Trophoblast cell (in vitro differentiated cells and primary cell): ENCODE measurements around the gene POC1A.

Experiments
- DNase-seq, 2 donors: peaks; one replicate each; pipeline ENCODE4 v3.0.0-alpha.2; 2016
- H2AFZ ChIP-seq: 2 replicates; pipeline ENCODE4 v1.6.1; 2013; ENCODE audit warnings: low read length, moderate library complexity, mild to moderate bottlenecking; ENCODE audit not compliant: insufficient read depth, poor library complexity
- H2AK5ac ChIP-seq: 2 replicates; pipeline ENCODE4 v1.6.1; 2013; ENCODE audit warnings: mild to moderate bottlenecking, low read length
- H2BK120ac ChIP-seq: 2 replicates; pipeline ENCODE4 v1.6.1; 2013; ENCODE audit warnings: low read length, mild to moderate bottlenecking, moderate library complexity; ENCODE audit not compliant: insufficient read depth, poor library complexity
- H2BK12ac ChIP-seq: 2 replicates; pipeline ENCODE4 v1.6.1; 2013; ENCODE audit warnings: mild to moderate bottlenecking, low read length, moderate library complexity
- H2BK5ac ChIP-seq: 2 replicates; pipeline ENCODE4 v1.6.1; 2013; ENCODE audit warnings: low read length, low read depth, moderate library complexity, mild to moderate bottlenecking; ENCODE audit not compliant: poor library complexity
- H3K14ac ChIP-seq: 2 replicates; pipeline ENCODE4 v1.6.1; 2013; ENCODE audit warnings: mild to moderate bottlenecking, low read length
- H3K18ac ChIP-seq: 2 replicates; pipeline ENCODE4 v1.6.1; 2013; ENCODE audit warnings: mild to moderate bottlenecking, low read length
- H3K23ac ChIP-seq: 2 replicates; pipeline ENCODE4 v1.6.1; 2013; ENCODE audit warnings: low read length
- H3K27ac ChIP-seq: 2 replicates; pipeline ENCODE4 v1.5.1; 2013; ENCODE audit warnings: low read depth, mild to moderate bottlenecking, inconsistent platforms, low read length, moderate library complexity
- H3K27me3 ChIP-seq: 2 replicates; pipeline ENCODE4 v1.6.1; 2013; ENCODE audit warnings: inconsistent platforms, mild to moderate bottlenecking, low read length, moderate library complexity; ENCODE audit not compliant: insufficient read depth
- H3K36me3 ChIP-seq, 2 experiments: 1 replicate in 1 of 2; 2 replicates in 1 of 2; pipeline ENCODE4 v1.6.1; 2013; ENCODE audit warnings: low read length in 2 of 2, mild to moderate bottlenecking in 2 of 2, moderate library complexity in 1 of 2; ENCODE audit not compliant: insufficient read depth in 2 of 2, control insufficient read depth in 1 of 2
- H3K4ac ChIP-seq: 2 replicates; pipeline ENCODE4 v1.6.1; 2013; ENCODE audit warnings: low read depth, mild to moderate bottlenecking, low read length, moderate library complexity
- H3K4me1 ChIP-seq, 2 experiments: 1 replicate in 1 of 2; 2 replicates in 1 of 2; pipeline ENCODE4 v1.6.1; 2013; ENCODE audit warnings: low read length in 2 of 2, mild to moderate bottlenecking in 2 of 2, moderate library complexity in 1 of 2; ENCODE audit not compliant: insufficient read depth in 2 of 2, control insufficient read depth in 1 of 2
- H3K4me2 ChIP-seq: 2 replicates; pipeline ENCODE4 v1.6.1; 2013; ENCODE audit warnings: inconsistent platforms, mild to moderate bottlenecking, low read length, moderate library complexity
- H3K4me3 ChIP-seq: 2 replicates; pipeline ENCODE4 v1.5.1; 2013; ENCODE audit warnings: mild to moderate bottlenecking, low read depth, low read length, inconsistent platforms
- H3K79me1 ChIP-seq: one replicate; pipeline ENCODE4 v1.6.1; 2013; ENCODE audit warnings: low read length
- H3K79me2 ChIP-seq: 2 replicates; pipeline ENCODE4 v1.6.1; 2013; ENCODE audit warnings: low read length, mild to moderate bottlenecking; ENCODE audit not compliant: control insufficient read depth, insufficient read depth, poor library complexity
- H3K9ac ChIP-seq: 2 replicates; pipeline ENCODE4 v1.6.1; 2013; ENCODE audit warnings: mild to moderate bottlenecking, low read length
- H3K9me3 ChIP-seq: 2 replicates; pipeline ENCODE4 v1.6.1; 2013; ENCODE audit warnings: low read depth, mild to moderate bottlenecking, control low read depth, inconsistent platforms, low read length; ENCODE audit not compliant: insufficient read depth
- H4K12ac ChIP-seq: 2 replicates; pipeline ENCODE4 v1.6.1; 2013; ENCODE audit warnings: low read depth, mild to moderate bottlenecking, low read length, moderate library complexity
- H4K8ac ChIP-seq: 2 replicates; pipeline ENCODE4 v1.6.1; 2013; ENCODE audit warnings: low read depth, mild to moderate bottlenecking, low read length, moderate library complexity
- H4K91ac ChIP-seq: one replicate; pipeline ENCODE4 v1.6.1; 2013; ENCODE audit warnings: low read depth, mild to moderate bottlenecking, low read length, moderate library complexity
- WGBS: extraction: QIAGEN DNeasy Blood & Tissue Kit; methylation state at CpG from one replicate; pipeline ENCODE4 v1.1.7; 2013; ENCODE audit warnings: missing lambda C conversion rate; ENCODE audit not compliant: insufficient read length, insufficient coverage; ENCODE audit errors: extremely low coverage; 5-methylcytosine and 5-hydroxymethylcytosine counted together

The POC1A gene

GRCh38 chr3:52175416-52176179 is 21.4 kb upstream of the POC1A start:
- no peak overlapping the region for H2BK120ac ChIP-seq
- H3K23ac ChIP-seq, result no peak overlapping the region
- no peak overlapping the region for H3K14ac ChIP-seq

DNA sequence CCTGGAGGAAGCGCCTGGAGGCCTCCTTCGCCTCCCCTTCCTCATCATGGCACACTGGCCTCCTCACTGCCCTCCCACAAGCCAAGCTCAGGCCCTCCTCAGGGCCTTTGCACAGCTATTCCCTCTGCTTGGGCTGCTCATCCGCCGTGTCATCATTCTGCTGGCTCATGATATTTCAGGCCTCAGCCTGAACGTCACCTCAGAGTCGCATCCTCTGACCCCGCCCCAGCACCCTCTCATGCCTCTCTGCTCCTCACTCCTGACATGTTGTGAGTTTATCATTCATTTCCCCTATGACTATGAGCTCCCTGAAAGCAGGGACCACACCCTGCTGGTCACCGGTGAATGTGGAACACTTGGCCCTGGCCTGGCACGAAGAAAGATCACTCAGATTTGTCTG is 20.7 kb upstream of the POC1A start:
- no peaks in the 10 kb centered on the region for H3K27me3 ChIP-seq
- no peak overlapping the region for H3K14ac ChIP-seq
- no peak overlapping the region for H3K18ac ChIP-seq
- H2AFZ ChIP-seq, result no peak overlapping the region
- no peak overlapping the region for H3K9ac ChIP-seq
- peaks cover 6 to 12% of the 10 kb centered on the region in 2 experiments for H3K4me1 ChIP-seq
- H2BK5ac ChIP-seq, result no peak overlapping the region
- H3K27ac ChIP-seq, result no peak overlapping the region
- H3K9me3 ChIP-seq, result no peaks in the 10 kb centered on the region
- H3K36me3 ChIP-seq, result no peaks in the 10 kb centered on the region
- no peak overlapping the region for H3K4ac ChIP-seq
- no peak overlapping the region for H2BK12ac ChIP-seq
- no peak overlapping the region for H3K4me3 ChIP-seq
- H3K79me1 ChIP-seq, result no peaks in the 10 kb centered on the region
- no peak for DNase-seq
- no peak overlapping the region for H2BK120ac ChIP-seq
- no peak overlapping the region for H2AK5ac ChIP-seq
- H3K23ac ChIP-seq, result no peak overlapping the region
- no peak overlapping the region for H3K4me2 ChIP-seq
- no peak overlapping the region for H4K12ac ChIP-seq
- H4K91ac ChIP-seq, result no peak overlapping the region
- no CpG with 5 or more reads among the region's 9 CpGs for WGBS
- no peak overlapping the region for H4K8ac ChIP-seq
- no peaks in the 10 kb centered on the region for H3K79me2 ChIP-seq

More at GRCh38 chr3:52175416-52176179, 21.4 kb upstream of the POC1A start:
- Histone ChIP-seq H4K8ac (no peak overlapping the region), H4K12ac (no peak overlapping the region), H2BK12ac (no peak overlapping the region), H3K4me2 (no peak overlapping the region), H3K79me1 (no peaks in the 10 kb centered on the region), H3K4ac (no peak overlapping the region), H3K27ac (no peak overlapping the region), H3K9ac (no peak overlapping the region), H3K36me3 (no peaks in the 10 kb centered on the region), H3K9me3 (no peaks in the 10 kb centered on the region), H3K18ac (no peak overlapping the region), H3K4me1 (peaks cover 6 to 12% of the 10 kb centered on the region in 2 experiments), H3K79me2 (no peaks in the 10 kb centered on the region), H4K91ac (no peak overlapping the region), H2BK5ac (no peak overlapping the region), H2AK5ac (no peak overlapping the region), H3K4me3 (no peak overlapping the region), H3K27me3 (no peaks in the 10 kb centered on the region), H2AFZ (no peak overlapping the region)
- WGBS, result no CpG with 5 or more reads among the region's 14 CpGs
- DNase-seq, result no peak

GRCh38 chr3:52173101-52173500 is 18.9 kb upstream of the POC1A start:
- H3K23ac ChIP-seq, result no peak overlapping the region
- no peaks in the 10 kb centered on the region for H3K9me3 ChIP-seq
- peaks cover 6 to 8% of the 10 kb centered on the region in 2 experiments for H3K4me1 ChIP-seq
- H3K27me3 ChIP-seq, result no peaks in the 10 kb centered on the region
- no peak overlapping the region for H3K14ac ChIP-seq
- no peak overlapping the region for H3K18ac ChIP-seq
- H3K79me2 ChIP-seq, result no peaks in the 10 kb centered on the region
- H2BK5ac ChIP-seq, result no peak overlapping the region
- H4K91ac ChIP-seq, result no peak overlapping the region
- no peak overlapping the region for H2AFZ ChIP-seq
- H2BK12ac ChIP-seq, result no peak overlapping the region
- no peak overlapping the region for H3K9ac ChIP-seq
- H3K4me3 ChIP-seq, result no peak overlapping the region
- no peak overlapping the region for H4K8ac ChIP-seq
- no peaks in the 10 kb centered on the region for H3K36me3 ChIP-seq
- H3K4me2 ChIP-seq, result no peak overlapping the region
- H3K4ac ChIP-seq, result no peak overlapping the region
- no peak overlapping the region for H4K12ac ChIP-seq
- H2AK5ac ChIP-seq, result no peak overlapping the region
- no peak overlapping the region for H3K27ac ChIP-seq
- no peaks in the 10 kb centered on the region for H3K79me1 ChIP-seq
- DNase-seq, result no peak
- H2BK120ac ChIP-seq, result no peak overlapping the region
- no CpG with 5 or more reads among the region's 1 CpG for WGBS

GRCh38 chr3:52172262-52172757 is 18.1 kb upstream of the POC1A start:
- no CpG with 5 or more reads among the region's 5 CpGs for WGBS
- Histone ChIP-seq H3K23ac (no peak overlapping the region), H4K12ac (no peak overlapping the region), H3K14ac (no peak overlapping the region), H3K4me3 (peak overlapping the region; percentile 39), H3K36me3 (no peaks in the 10 kb centered on the region), H3K4ac (no peak overlapping the region), H2AK5ac (no peak overlapping the region), H3K9ac (no peak overlapping the region), H2BK120ac (no peak overlapping the region), H3K4me1 (peaks cover 2 to 5% of the 10 kb centered on the region in 2 experiments), H3K79me2 (no peaks in the 10 kb centered on the region), H3K4me2 (no peak overlapping the region), H4K8ac (no peak overlapping the region), H3K27ac (no peak overlapping the region), H3K9me3 (no peaks in the 10 kb centered on the region), H3K18ac (no peak overlapping the region), H2AFZ (no peak overlapping the region), H2BK12ac (no peak overlapping the region), H2BK5ac (no peak overlapping the region), H4K91ac (no peak overlapping the region), H3K27me3 (no peaks in the 10 kb centered on the region), H3K79me1 (no peaks in the 10 kb centered on the region)
- DNase-seq, result no peak
